ENCODE results near the gene IRF5.

GRCh38 chr7:128997181-128997580 lies 59.5 kb downstream of the IRF5 start:
- TF ChIP-seq POLR2A (IDR thresholded peaks at IDR 0.05) (no peak), CTCF (IDR thresholded peaks at IDR 0.05 in 8 of 11, conservative IDR thresholded peaks at IDR 0.05 in 3 of 11) (no peak), POLR2AphosphoS5 (IDR thresholded peaks at IDR 0.05) (no peak)

Data from spleen (tissue), 7 donors.